ENCODE measurements around the gene LRRC32. TPM values are rescaled to one million over a fixed set of nuclear protein-coding genes. Genes with fewer than 3 reads are reported as not detected.

The LRRC32 gene
- total RNA-seq, 1 donor from 2014 or later: 0.77 TPM

- DNase-seq (ENCODE audit: low read depth, low spot score): no peak
- TF ChIP-seq CTCF (conservative IDR thresholded peaks at IDR 0.05): no peak
- Mint-ChIP-seq H3K4me1 (peaks cover 7% of the 10 kb centered on the region), H3K27me3 (ENCODE audit: low read depth) (no peaks in the 10 kb centered on the region), H3K4me3 (no peak overlapping the region), H3K27ac (ENCODE audit: unreplicated experiment) (no peak overlapping the region), H3K36me3 (ENCODE audit: low read depth) (no peaks in the 10 kb centered on the region), H3K9me3 (no peaks in the 10 kb centered on the region)
Measured at GRCh38 chr11:76678321-76678720, 7.8 kb upstream of the LRRC32 start.

- no peak for TF ChIP-seq CTCF (conservative IDR thresholded peaks at IDR 0.05)
- Mint-ChIP-seq H3K27me3 (ENCODE audit: low read depth) (no peaks in the 10 kb centered on the region), H3K36me3 (ENCODE audit: low read depth) (no peaks in the 10 kb centered on the region), H3K4me3 (no peak overlapping the region), H3K4me1 (peaks cover 7% of the 10 kb centered on the region), H3K9me3 (no peaks in the 10 kb centered on the region), H3K27ac (ENCODE audit: unreplicated experiment) (peak overlapping the region; percentile 35)
- DNase-seq (ENCODE audit: low read depth, low spot score): no peak
Measured at GRCh38 chr11:76677458-76677765, 6.9 kb upstream of the LRRC32 start.

- Mint-ChIP-seq H3K4me3 (no peak overlapping the region), H3K27me3 (ENCODE audit: low read depth) (peaks cover under 1% of the 10 kb centered on the region)
Measured at GRCh38 chr11:76676636-76677457, 6.3 kb upstream of the LRRC32 start.

GRCh38 chr11:76674517-76675400 is 4.2 kb upstream of the LRRC32 start:
- Mint-ChIP-seq H3K9me3 (no peaks in the 10 kb centered on the region), H3K36me3 (ENCODE audit: low read depth) (no peaks in the 10 kb centered on the region)
- DNase-seq (ENCODE audit: low read depth, low spot score): no peak

More at GRCh38 chr11:76676636-76677457, 6.3 kb upstream of the LRRC32 start:
- Mint-ChIP-seq H3K27ac (ENCODE audit: unreplicated experiment) (peak overlapping the region; percentile 10), H3K9me3 (no peaks in the 10 kb centered on the region), H3K4me1 (peaks cover 7% of the 10 kb centered on the region), H3K36me3 (ENCODE audit: low read depth) (no peaks in the 10 kb centered on the region)
- no peak for DNase-seq (ENCODE audit: low read depth, low spot score)
- no peak for TF ChIP-seq CTCF (conservative IDR thresholded peaks at IDR 0.05)

More at GRCh38 chr11:76674517-76675400, 4.2 kb upstream of the LRRC32 start:
- Mint-ChIP-seq H3K27ac (ENCODE audit: unreplicated experiment) (no peak overlapping the region), H3K4me3 (no peak overlapping the region), H3K4me1 (peaks cover 16% of the 10 kb centered on the region), H3K27me3 (ENCODE audit: low read depth) (peaks cover 14% of the 10 kb centered on the region)
- TF ChIP-seq CTCF (conservative IDR thresholded peaks at IDR 0.05): no peak
